HG03280 (cell line): ENCODE data around the gene GPR142.

Source experiments
- ATAC-seq: cut with Tn5 transposase; IDR thresholded peaks from one replicate; pipeline ENCODE4 v1.9.1; 2021; ENCODE audit warnings: mild to moderate bottlenecking, moderate library complexity; ENCODE audit not compliant: unreplicated experiment

Gene GPR142

GRCh38 chr17:74367206-74367605, at the start of gene GPR142:
GPR142 (plus strand) TSS chr17:74367506; CDS start chr17:74369541, 2,035 bp downstream.
- ATAC-seq, result no peak

- no peak for ATAC-seq
These were observed 48.9 kb upstream of the GPR142 start for GRCh38 chr17:74318391-74318790.

- no peak for ATAC-seq
These were observed 42.8 kb upstream of the GPR142 start for GRCh38 chr17:74324521-74324920.

- no peak for ATAC-seq
These were observed 41.9 kb upstream of the GPR142 start for GRCh38 chr17:74325376-74325742.

- ATAC-seq, result no peak
These were observed 41.4 kb upstream of the GPR142 start, which contains the start of gene KIF19 for GRCh38 chr17:74325743-74326379. KIF19 (plus strand) TSS chr17:74326226; CDS start chr17:74326350, 124 bp downstream.

GRCh38 chr17:74326506-74326905, 40.8 kb upstream of the GPR142 start:
- ATAC-seq, result no peak

- ATAC-seq, result no peak
These were observed 38.8 kb upstream of the GPR142 start for GRCh38 chr17:74328487-74328886.

GRCh38 chr17:74329378-74329777, 37.9 kb upstream of the GPR142 start:
- ATAC-seq, result no peak

GRCh38 chr17:74330446-74330845, 36.9 kb upstream of the GPR142 start:
- ATAC-seq, result no peak

GRCh38 chr17:74332017-74332650, 35.2 kb upstream of the GPR142 start:
- no peak for ATAC-seq

- ATAC-seq, result no peak
These were observed 34.5 kb upstream of the GPR142 start for GRCh38 chr17:74332763-74333283.

- ATAC-seq, result no peak
These were observed 32.8 kb upstream of the GPR142 start for GRCh38 chr17:74334393-74335039.

GRCh38 chr17:74335529-74336062, 31.7 kb upstream of the GPR142 start:
- ATAC-seq, result no peak

- no peak for ATAC-seq
These were observed 31.0 kb upstream of the GPR142 start for GRCh38 chr17:74336307-74336706.

GRCh38 chr17:74337834-74338500, 29.3 kb upstream of the GPR142 start:
- no peak for ATAC-seq

GRCh38 chr17:74339537-74340195, 27.6 kb upstream of the GPR142 start:
- no peak for ATAC-seq

GRCh38 chr17:74340470-74341023, 26.8 kb upstream of the GPR142 start:
- no peak for ATAC-seq

GRCh38 chr17:74342224-74342623, 25.1 kb upstream of the GPR142 start:
- no peak for ATAC-seq

- ATAC-seq, result no peak
These were observed 24.2 kb upstream of the GPR142 start for GRCh38 chr17:74343121-74343520.
